Endothelial cell of umbilical vein (primary cell): ENCODE results near the gene B3GALT6. TPM values are rescaled to one million over a fixed set of nuclear protein-coding genes. Genes with fewer than 3 reads are reported as not detected.

Source experiments
- BruUV-seq: library from RNA; stranded (reverse); fragments of 400-500 nt; replicated peaks from 2 replicates; lab custom pipeline; 2021; lab: Mats Ljungman, UMichigan
- CTCF ChIA-PET: fragments of 300-600, 350-600 bp; sonication (Branson Sonifier 250); formaldehyde crosslinking; loops from one replicate; lab custom pipeline; 2021; ENCODE audit warnings: antibody characterized with exemption, inconsistent platforms; lab: Charles Lee
- POLR2A ChIA-PET: fragments of 300-600, 350-600 bp; sonication (Branson Sonifier 250); formaldehyde crosslinking; loops from one replicate; lab custom pipeline; 2021; ENCODE audit warnings: antibody characterized with exemption, inconsistent platforms; lab: Charles Lee
- DNase-seq: peaks from one replicate; pipeline ENCODE4 v3.0.0-alpha.2; 2011; ENCODE audit warnings: low read depth, low spot score
- FAIRE-seq: peaks from 2 replicates; lab custom pipeline; 2011; peaks lifted over from hg19 to GRCh38; lab: Jason Lieb, UNC
- H2AFZ ChIP-seq: 2 replicates; pipeline ENCODE4 v1.6.0; 2012; ENCODE audit warnings: low read depth, low read length, control low read depth, inconsistent platforms
- H3K27ac ChIP-seq: 2 replicates; pipeline ENCODE4 v1.5.1; 2011; ENCODE audit warnings: low read depth, mild to moderate bottlenecking, control low read depth, low read length, moderate library complexity; ENCODE audit not compliant: insufficient read depth
- H3K27me3 ChIP-seq, 2 experiments: 2 replicates each; pipeline versions ENCODE4 v1.6.0 to v1.6.1; 2011; ENCODE audit warnings: low read length in 2 of 2, mixed read lengths in 1 of 2; ENCODE audit not compliant: control insufficient read depth in 2 of 2, insufficient read depth in 2 of 2
- H3K36me3 ChIP-seq, 2 experiments: 2 replicates in 1 of 2; 3 replicates in 1 of 2; pipeline ENCODE4 v1.5.1; 2011; ENCODE audit warnings: low read length in 2 of 2, mild to moderate bottlenecking in 1 of 2, moderate library complexity in 1 of 2; ENCODE audit not compliant: control insufficient read depth in 2 of 2, insufficient read depth in 2 of 2; ENCODE audit errors: extremely low read depth in 1 of 2
- H3K4me1 ChIP-seq: 3 replicates; pipeline ENCODE4 v1.5.1; 2011; ENCODE audit warnings: mild to moderate bottlenecking, low read length; ENCODE audit not compliant: control insufficient read depth, insufficient read depth; ENCODE audit errors: extremely low read depth
- H3K4me2 ChIP-seq: 2 replicates; pipeline ENCODE4 v1.6.1; 2011; ENCODE audit warnings: low read length, control low read depth, mixed read lengths; ENCODE audit not compliant: insufficient read depth
- H3K4me3 ChIP-seq, 3 experiments: fragments of 200-600 bp in 1 of 3; sonication (generic), shearing (Covaris generic) in 1 of 3; replicated peaks in 1 of 3; 2 replicates each; pipeline ENCODE4 v1.5.1; 2011 to 2016; ENCODE audit warnings: control low read depth in 3 of 3, low read length in 3 of 3, mild to moderate bottlenecking in 2 of 3, inconsistent platforms in 1 of 3, low read depth in 1 of 3, moderate library complexity in 1 of 3; ENCODE audit not compliant: insufficient read depth in 1 of 3
- H3K79me2 ChIP-seq: 2 replicates; pipeline ENCODE4 v1.6.0; 2012; ENCODE audit warnings: low read length, inconsistent platforms; ENCODE audit not compliant: control insufficient read depth, insufficient read depth
- H3K9ac ChIP-seq: replicated peaks from 2 replicates; pipeline ENCODE3; 2011; ENCODE audit warnings: low read length, control low read depth; ENCODE audit not compliant: insufficient read depth; ENCODE audit errors: extremely low read depth
- H3K9me1 ChIP-seq: replicated peaks from 3 replicates; pipeline ENCODE4 v1.6.0; 2011; ENCODE audit warnings: mild to moderate bottlenecking, low read length; ENCODE audit not compliant: control insufficient read depth, insufficient read depth; ENCODE audit errors: extremely low read depth
- H3K9me3 ChIP-seq: replicated peaks from 2 replicates; pipeline ENCODE4 v1.5.1; 2012; ENCODE audit warnings: low read length, inconsistent platforms; ENCODE audit not compliant: control insufficient read depth, insufficient read depth
- H4K20me1 ChIP-seq: replicated peaks from 2 replicates; pipeline ENCODE3; 2011; ENCODE audit warnings: mild to moderate bottlenecking, low read length; ENCODE audit not compliant: control insufficient read depth, insufficient read depth; ENCODE audit errors: extremely low read depth
- EZH2 ChIP-seq: IDR thresholded peaks from 2 replicates; pipeline ENCODE4 v1.6.1; 2012; ENCODE audit warnings: borderline replicate concordance, low read depth, mild to moderate bottlenecking, moderate library complexity, low read length, inconsistent platforms; ENCODE audit not compliant: severe bottlenecking
- FOS ChIP-seq: IDR thresholded peaks from 2 replicates; pipeline ENCODE4 v1.6.1; 2011; ENCODE audit warnings: mild to moderate bottlenecking, low read length, moderate library complexity, borderline replicate concordance; ENCODE audit not compliant: insufficient read depth
- GATA2 ChIP-seq: IDR thresholded peaks from 2 replicates; pipeline ENCODE4 v1.7.0; 2011; ENCODE audit warnings: low read depth, mild to moderate bottlenecking, moderate library complexity, mixed read lengths, low read length; ENCODE audit not compliant: insufficient read length, insufficient read depth
- JUN ChIP-seq: IDR thresholded peaks from 2 replicates; pipeline ENCODE4 v1.6.1; 2011; ENCODE audit warnings: borderline replicate concordance, low read depth; ENCODE audit not compliant: insufficient read length, insufficient read depth
- MYC ChIP-seq: IDR thresholded peaks from one replicate; pipeline ENCODE4 v1.6.1; 2011; ENCODE audit warnings: mild to moderate bottlenecking, low read depth, low read length
- POLR2A ChIP-seq: IDR thresholded peaks from 2 replicates; pipeline ENCODE4 v1.6.1; 2012; ENCODE audit warnings: low read depth, mild to moderate bottlenecking, control low read depth, low read length
- POLR2AphosphoS5 ChIP-seq: IDR thresholded peaks from 2 replicates; pipeline ENCODE4 v1.6.1; 2012; ENCODE audit warnings: low read depth, mild to moderate bottlenecking, control low read depth, low read length, moderate library complexity; ENCODE audit not compliant: insufficient read depth
- dilution Hi-C: fragments of 300-500 bp; cut with MboI; formaldehyde crosslinking; loops from one replicate; pipeline ENCODE4 v1.15.0; 2019; ENCODE audit warnings: low sequenced_read_pairs; ENCODE audit not compliant: extremely low pct_ligation_motif_present
- intact Hi-C: fragments of 100-400 bp; cut with micrococcal nuclease; formaldehyde crosslinking; loops from one replicate; pipeline ENCODE4 v1.10.0; 2022
- polyA plus RNA-seq, 4 experiments: library from polyadenylated mRNA; depleted of rRNA in 3 of 4; stranded (reverse) in 3 of 4; unstranded in 1 of 4; fragments of >200 nt; gene quantifications; 2 replicates each; pipeline versions ENCODE4 v1.2.1 to v1.2.3, GENCODE V29; 2011 to 2012; ENCODE audit warnings: missing spikeins in 1 of 4
- total RNA-seq: library from RNA; stranded (reverse); gene quantifications from 2 replicates; pipeline ENCODE4 v1.2.3, GENCODE V29; 2021
- TF ChIP-seq, protein P1 (sequence below), 2 donors: IDR thresholded peaks; 1 replicate in 1 of 2; 2 replicates in 1 of 2; pipeline ENCODE4 v1.5.1; 2011; ENCODE audit warnings: low read length in 2 of 2, mild to moderate bottlenecking in 2 of 2, moderate library complexity in 2 of 2, control low read depth in 1 of 2, inconsistent platforms in 1 of 2, low read depth in 1 of 2; ENCODE audit not compliant: insufficient read depth in 1 of 2; ENCODE audit errors: extremely low read depth in 1 of 2
- TF ChIP-seq, protein P2 (sequence below): IDR thresholded peaks from 2 replicates; pipeline ENCODE4 v1.6.1; 2011; ENCODE audit not compliant: insufficient read depth, insufficient read length

B3GALT6 gene
- total and polyA plus RNA-seq, 2 donors (not counting 3 experiments of a cell fraction or from before 2014, with no cell fraction given): 24.6 to 34.1 TPM

DNA sequence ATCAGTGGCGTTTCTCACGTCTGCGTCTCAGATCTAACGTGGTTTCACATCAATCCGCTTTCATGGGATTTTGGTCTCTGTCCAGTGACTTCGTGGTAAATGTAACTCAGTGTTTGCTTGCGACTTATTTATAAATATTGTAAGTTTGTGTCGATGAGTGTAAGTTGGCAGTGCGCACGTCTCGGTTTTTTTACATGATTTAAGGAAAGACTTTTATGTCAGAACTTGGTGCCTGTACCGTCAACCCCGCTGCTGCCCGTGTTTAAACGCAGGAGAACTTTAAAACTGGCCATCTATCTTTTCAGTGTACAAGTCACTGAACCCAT lies 1.5 kb downstream of the B3GALT6 start:
- H3K36me3 ChIP-seq: no peaks in the 10 kb centered on the region
- H2AFZ ChIP-seq: no peak overlapping the region
- no peak overlapping the region for H3K4me2 ChIP-seq
- no peak for DNase-seq
- no peak overlapping the region for H3K27ac ChIP-seq
- POLR2A ChIA-PET: no interaction called here
- dilution Hi-C loops (no loop called here), intact Hi-C loops (loop anchor here (2.0 kb wide), 1 partner anchor 27 kb away; no protein-coding TSS in a partner anchor)
- no peak overlapping the region for H3K9ac ChIP-seq
- no peak overlapping the region for H3K4me3 ChIP-seq
- peaks cover 6% of the 10 kb centered on the region for H3K4me1 ChIP-seq
- H3K9me3 ChIP-seq: no peaks in the 10 kb centered on the region
- no peaks in the 10 kb centered on the region for H3K9me1 ChIP-seq
- FAIRE-seq: no peak
- H3K27me3 ChIP-seq: no peaks in the 10 kb centered on the region
- TF ChIP-seq, protein P1, sequence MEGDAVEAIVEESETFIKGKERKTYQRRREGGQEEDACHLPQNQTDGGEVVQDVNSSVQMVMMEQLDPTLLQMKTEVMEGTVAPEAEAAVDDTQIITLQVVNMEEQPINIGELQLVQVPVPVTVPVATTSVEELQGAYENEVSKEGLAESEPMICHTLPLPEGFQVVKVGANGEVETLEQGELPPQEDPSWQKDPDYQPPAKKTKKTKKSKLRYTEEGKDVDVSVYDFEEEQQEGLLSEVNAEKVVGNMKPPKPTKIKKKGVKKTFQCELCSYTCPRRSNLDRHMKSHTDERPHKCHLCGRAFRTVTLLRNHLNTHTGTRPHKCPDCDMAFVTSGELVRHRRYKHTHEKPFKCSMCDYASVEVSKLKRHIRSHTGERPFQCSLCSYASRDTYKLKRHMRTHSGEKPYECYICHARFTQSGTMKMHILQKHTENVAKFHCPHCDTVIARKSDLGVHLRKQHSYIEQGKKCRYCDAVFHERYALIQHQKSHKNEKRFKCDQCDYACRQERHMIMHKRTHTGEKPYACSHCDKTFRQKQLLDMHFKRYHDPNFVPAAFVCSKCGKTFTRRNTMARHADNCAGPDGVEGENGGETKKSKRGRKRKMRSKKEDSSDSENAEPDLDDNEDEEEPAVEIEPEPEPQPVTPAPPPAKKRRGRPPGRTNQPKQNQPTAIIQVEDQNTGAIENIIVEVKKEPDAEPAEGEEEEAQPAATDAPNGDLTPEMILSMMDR (IDR thresholded peaks at IDR 0.05; ENCODE audit: extremely low read depth in 1 of 2, insufficient read depth in 1 of 2, low read depth in 1 of 2, low read length in 2 of 2): no peak
- TF ChIP-seq GATA2 (no peak), JUN (no peak), FOS (no peak), POLR2AphosphoS5 (no peak), MYC (no peak), EZH2 (no peak), POLR2A (no peak)
- TF ChIP-seq, protein P2, sequence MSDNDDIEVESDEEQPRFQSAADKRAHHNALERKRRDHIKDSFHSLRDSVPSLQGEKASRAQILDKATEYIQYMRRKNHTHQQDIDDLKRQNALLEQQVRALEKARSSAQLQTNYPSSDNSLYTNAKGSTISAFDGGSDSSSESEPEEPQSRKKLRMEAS: no peak
- BruUV-seq: no TSS peak
- CTCF ChIA-PET: no interaction called here
- no peaks in the 10 kb centered on the region for H4K20me1 ChIP-seq
- peaks cover 47% of the 10 kb centered on the region for H3K79me2 ChIP-seq
